GM18517 (cell line): Measurements from ENCODE around the gene ZNF530.

Experiments
- ATAC-seq: cut with Tn5 transposase; IDR thresholded peaks from one replicate; pipeline ENCODE4 v1.9.1; 2021; ENCODE audit warnings: mild to moderate bottlenecking, moderate library complexity; ENCODE audit not compliant: unreplicated experiment

Gene ZNF530

GRCh38 chr19:57613941-57614743, 14.5 kb downstream of the ZNF530 start, which contains the start of gene ZNF134:
Gene ZNF134 (plus strand): TSS chr19:57614242. CDS start chr19:57619469, 5,227 bp downstream.
- ATAC-seq = peak; percentile 88

- no peak for ATAC-seq
These were observed 15.7 kb downstream of the ZNF530 start for GRCh38 chr19:57615346-57615745.

GRCh38 chr19:57620673-57621348, 21.1 kb downstream of the ZNF530 start:
- ATAC-seq = no peak

GRCh38 chr19:57623091-57623490, 23.4 kb downstream of the ZNF530 start:
- ATAC-seq = no peak

GRCh38 chr19:57632987-57633831, 33.5 kb downstream of the ZNF530 start, which contains the start of gene ZNF211:
Gene ZNF211 (plus strand): TSS chr19:57633168. CDS start chr19:57633347, 179 bp downstream.
- peak; percentile 93 for ATAC-seq

GRCh38 chr19:57633832-57634131, 34.1 kb downstream of the ZNF530 start:
- no peak for ATAC-seq

GRCh38 chr19:57637379-57637778, 37.7 kb downstream of the ZNF530 start:
- ATAC-seq = no peak

GRCh38 chr19:57641715-57642234, 42.1 kb downstream of the ZNF530 start:
- ATAC-seq = no peak

GRCh38 chr19:57642396-57643046, 42.8 kb downstream of the ZNF530 start:
- no peak for ATAC-seq

- no peak for ATAC-seq
These were observed 44.0 kb downstream of the ZNF530 start for GRCh38 chr19:57643734-57644133.

GRCh38 chr19:57648331-57649003, 48.8 kb downstream of the ZNF530 start:
- ATAC-seq = no peak

GRCh38 chr19:57651654-57651996, 51.9 kb downstream of the ZNF530 start:
- no peak for ATAC-seq

- ATAC-seq = no peak
These were observed 54.0 kb downstream of the ZNF530 start for GRCh38 chr19:57653689-57654088.

- ATAC-seq = no peak
These were observed 55.8 kb downstream of the ZNF530 start for GRCh38 chr19:57655443-57655842.

- ATAC-seq = no peak
These were observed 56.7 kb downstream of the ZNF530 start for GRCh38 chr19:57656346-57656745.
